SK-N-SH (cell line): ENCODE measurements around the gene TBRG4. TPM values are rescaled to one million over a fixed set of nuclear protein-coding genes. Genes with fewer than 3 reads are reported as not detected.

Experiments used
- CTCF ChIA-PET: fragments of 300-600, 350-600 bp; formaldehyde crosslinking; extraction: SDS; loops from one replicate; lab custom pipeline; 2021; lab: Yijun Ruan, JAX
- POLR2A ChIA-PET: fragments of 350-600 bp; sonication (Branson Sonifier 250); formaldehyde crosslinking; extraction: SDS; loops from one replicate; lab custom pipeline; 2020; ENCODE audit warnings: antibody characterized with exemption, inconsistent platforms; lab: Yijun Ruan, JAX
- DNase-seq: peaks from one replicate; pipeline ENCODE4 v3.0.0; 2012
- H2AFZ ChIP-seq: fragments of 200-600 bp; sonication (generic); 2 replicates; pipeline ENCODE4 v1.8.1; 2016; ENCODE audit warnings: antibody characterized with exemption, mild to moderate bottlenecking, low read depth
- H3F3A ChIP-seq: fragments of 200-600 bp; sonication (generic); replicated peaks from 2 replicates; pipeline ENCODE3; 2016; ENCODE audit warnings: antibody characterized with exemption, mild to moderate bottlenecking; ENCODE audit not compliant: insufficient read depth
- H3K27ac ChIP-seq, 2 experiments: fragments of 200-500 bp in 1 of 2; fragments of 200-600 bp in 1 of 2; sonication (Bioruptor generic) in 1 of 2; sonication (generic), shearing (Covaris generic) in 1 of 2; 2 replicates each; pipeline versions ENCODE4 v1.5.1 to v1.6.1; 2014 to 2016; ENCODE audit warnings: low read depth in 2 of 2, inconsistent platforms in 1 of 2, low read length in 1 of 2, mild to moderate bottlenecking in 1 of 2, mixed read lengths in 1 of 2
- H3K27me3 ChIP-seq: fragments of 200-600 bp; sonication (generic), shearing (Covaris generic); 2 replicates; pipeline ENCODE4 v1.6.1; 2016; ENCODE audit warnings: mixed run types; ENCODE audit not compliant: insufficient read depth
- H3K36me3 ChIP-seq, 2 experiments: fragments of 200-500 bp in 1 of 2; fragments of 200-600 bp in 1 of 2; sonication (Bioruptor generic) in 1 of 2; sonication (generic) in 1 of 2; replicated peaks in 1 of 2; 2 replicates each; pipeline versions ENCODE3 to v1.5.1; 2014 to 2016; ENCODE audit warnings: low read length in 1 of 2, mild to moderate bottlenecking in 1 of 2; ENCODE audit not compliant: insufficient read depth in 2 of 2, control insufficient read depth in 1 of 2
- H3K4me1 ChIP-seq, 2 experiments: fragments of 200-500 bp in 1 of 2; fragments of 200-600 bp in 1 of 2; sonication (Bioruptor generic) in 1 of 2; sonication (generic), shearing (Covaris generic) in 1 of 2; 2 replicates each; pipeline versions ENCODE4 v1.5.1 to v1.6.1; 2014 to 2016; ENCODE audit warnings: low read depth in 1 of 2, low read length in 1 of 2, mixed run types in 1 of 2; ENCODE audit not compliant: insufficient read depth in 2 of 2, control insufficient read depth in 1 of 2
- H3K4me2 ChIP-seq: fragments of 200-600 bp; sonication (generic), shearing (Covaris generic); 2 replicates; pipeline ENCODE4 v1.6.1; 2017; ENCODE audit warnings: mixed run types
- H3K4me3 ChIP-seq, 2 experiments: fragments of 200-500 bp in 1 of 2; fragments of 200-600 bp in 1 of 2; sonication (Bioruptor generic) in 1 of 2; sonication (generic), shearing (Covaris generic) in 1 of 2; 2 replicates each; pipeline versions ENCODE4 v1.5.1 to v1.8.1; 2014 to 2016; ENCODE audit warnings: low read depth in 2 of 2, inconsistent platforms in 1 of 2, low read length in 1 of 2, mild to moderate bottlenecking in 1 of 2, mixed read lengths in 1 of 2, moderate library complexity in 1 of 2
- H3K79me2 ChIP-seq: fragments of 200-600 bp; sonication (generic); 2 replicates; pipeline ENCODE4 v1.8.1; 2017; ENCODE audit warnings: mild to moderate bottlenecking; ENCODE audit not compliant: insufficient read depth
- H3K9ac ChIP-seq: fragments of 200-600 bp; sonication (generic); 2 replicates; pipeline ENCODE4 v1.6.1; 2017; ENCODE audit warnings: mixed run types
- H3K9me2 ChIP-seq: fragments of 200-600 bp; sonication (generic); 2 replicates; pipeline ENCODE4 v1.6.1; 2017; ENCODE audit warnings: mixed run types
- H3K9me3 ChIP-seq: fragments of 200-600 bp; sonication (generic); 2 replicates; pipeline ENCODE4 v1.6.1; 2017; ENCODE audit warnings: mixed run types, mild to moderate bottlenecking, moderate library complexity
- H4K20me1 ChIP-seq: fragments of 200-600 bp; sonication (generic); 2 replicates; pipeline ENCODE4 v1.6.1; 2017; ENCODE audit warnings: mild to moderate bottlenecking, mixed run types; ENCODE audit not compliant: insufficient read depth
- CHD2 ChIP-seq: fragments of 150-350 bp; IDR thresholded peaks from 2 replicates; pipeline ENCODE4 v1.6.1; 2018; ENCODE audit warnings: low read length; ENCODE audit not compliant: partially characterized antibody
- GATA2 ChIP-seq: sonication (generic); formaldehyde crosslinking; IDR thresholded peaks from 2 replicates; pipeline ENCODE4 v1.5.0; 2020; ENCODE audit warnings: mild to moderate bottlenecking, missing genetic modification reagents
- TCF12 ChIP-seq: IDR thresholded peaks from 2 replicates; pipeline ENCODE4 v1.4.0; 2012
- YY1 ChIP-seq: IDR thresholded peaks from 2 replicates; pipeline ENCODE4 v1.4.0; 2012; ENCODE audit warnings: low read depth, mild to moderate bottlenecking
- WGBS: methylation state at CpG from one replicate; pipeline ENCODE4 v1.1.6; 2017; ENCODE audit warnings: low lambda C conversion rate; 5-methylcytosine and 5-hydroxymethylcytosine counted together
- polyA plus RNA-seq, 3 experiments: library from polyadenylated mRNA; depleted of rRNA; stranded (reverse); fragments of >200 nt; gene quantifications; 2 replicates each; pipeline ENCODE4 v1.2.3, GENCODE V29; 2012
- TF ChIP-seq, protein P1 (sequence below): IDR thresholded peaks from 2 replicates; pipeline ENCODE4 v1.4.0; 2012; ENCODE audit warnings: low read depth, borderline replicate concordance
- TF ChIP-seq, protein P2 (sequence below): IDR thresholded peaks from 2 replicates; pipeline ENCODE4; 2012
- TF ChIP-seq, protein P3 (sequence below): fragments of 150-350 bp; IDR thresholded peaks from 2 replicates; pipeline ENCODE4 v1.6.1; 2016; ENCODE audit warnings: mild to moderate bottlenecking, low read depth, low read length
- TF ChIP-seq, protein P4 (sequence below): IDR thresholded peaks from 2 replicates; pipeline ENCODE4 v1.6.1; 2012; ENCODE audit warnings: mild to moderate bottlenecking, low read depth, low read length, moderate library complexity
- TF ChIP-seq, protein P5 (sequence below): IDR thresholded peaks from 2 replicates; pipeline ENCODE4 v1.4.0; 2012; ENCODE audit warnings: low read depth

Gene TBRG4
- polyA plus RNA-seq, 1 of the 3 experiments (the other 2 are of a cell fraction) = 76.2 TPM

DNA sequence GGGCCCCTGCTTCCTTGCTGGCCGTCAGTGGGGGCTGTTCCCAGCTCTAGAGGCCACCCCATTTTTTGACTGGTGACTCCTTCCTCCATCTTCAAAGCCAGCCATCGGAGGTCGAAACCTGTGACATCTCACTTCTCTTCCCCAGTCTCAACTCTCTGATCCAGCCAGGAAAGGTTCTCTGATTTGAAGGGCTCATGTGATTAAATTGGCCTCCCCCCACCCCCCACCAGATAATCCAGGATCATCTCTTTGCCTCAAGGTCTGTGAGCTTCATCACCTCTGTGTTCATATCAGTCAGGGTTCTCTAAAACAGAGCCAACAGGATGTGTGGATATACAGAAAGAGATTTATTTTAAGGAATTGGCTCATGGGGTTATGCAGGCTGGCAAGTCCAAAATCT is 40.5 kb upstream of the TBRG4 start:
- H3K36me3 ChIP-seq = no peaks in the 10 kb centered on the region
- no peak overlapping the region for H3K4me2 ChIP-seq
- DNase-seq = no peak
- no peak overlapping the region for H3K4me3 ChIP-seq
- no peaks in the 10 kb centered on the region for H3K9me2 ChIP-seq
- peaks cover 3% of the 10 kb centered on the region for H3F3A ChIP-seq
- no peaks in the 10 kb centered on the region for H3K9me3 ChIP-seq
- ChIA-PET CTCF (interaction anchor here (1.5 to 14.4 kb wide), 4 partner anchors 16 to 702 kb away, joined by 7 to 201 read pairs (median 10); no protein-coding TSS in a partner anchor), POLR2A (no interaction called here)
- 13% methylated on average over 3 of the region's 3 CpGs for WGBS
- no peak overlapping the region for H3K9ac ChIP-seq
- no peak for TF ChIP-seq CHD2
- TF ChIP-seq YY1 = no peak
- TF ChIP-seq, protein P1, sequence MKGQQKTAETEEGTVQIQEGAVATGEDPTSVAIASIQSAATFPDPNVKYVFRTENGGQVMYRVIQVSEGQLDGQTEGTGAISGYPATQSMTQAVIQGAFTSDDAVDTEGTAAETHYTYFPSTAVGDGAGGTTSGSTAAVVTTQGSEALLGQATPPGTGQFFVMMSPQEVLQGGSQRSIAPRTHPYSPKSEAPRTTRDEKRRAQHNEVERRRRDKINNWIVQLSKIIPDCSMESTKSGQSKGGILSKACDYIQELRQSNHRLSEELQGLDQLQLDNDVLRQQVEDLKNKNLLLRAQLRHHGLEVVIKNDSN = no peak
- TF ChIP-seq, protein P2, sequence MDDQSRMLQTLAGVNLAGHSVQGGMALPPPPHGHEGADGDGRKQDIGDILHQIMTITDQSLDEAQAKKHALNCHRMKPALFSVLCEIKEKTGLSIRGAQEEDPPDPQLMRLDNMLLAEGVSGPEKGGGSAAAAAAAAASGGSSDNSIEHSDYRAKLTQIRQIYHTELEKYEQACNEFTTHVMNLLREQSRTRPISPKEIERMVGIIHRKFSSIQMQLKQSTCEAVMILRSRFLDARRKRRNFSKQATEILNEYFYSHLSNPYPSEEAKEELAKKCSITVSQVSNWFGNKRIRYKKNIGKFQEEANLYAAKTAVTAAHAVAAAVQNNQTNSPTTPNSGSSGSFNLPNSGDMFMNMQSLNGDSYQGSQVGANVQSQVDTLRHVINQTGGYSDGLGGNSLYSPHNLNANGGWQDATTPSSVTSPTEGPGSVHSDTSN = no peak
- TF ChIP-seq GATA2 (CRISPR knock-in tag) = no peak
- TF ChIP-seq, protein P3, sequence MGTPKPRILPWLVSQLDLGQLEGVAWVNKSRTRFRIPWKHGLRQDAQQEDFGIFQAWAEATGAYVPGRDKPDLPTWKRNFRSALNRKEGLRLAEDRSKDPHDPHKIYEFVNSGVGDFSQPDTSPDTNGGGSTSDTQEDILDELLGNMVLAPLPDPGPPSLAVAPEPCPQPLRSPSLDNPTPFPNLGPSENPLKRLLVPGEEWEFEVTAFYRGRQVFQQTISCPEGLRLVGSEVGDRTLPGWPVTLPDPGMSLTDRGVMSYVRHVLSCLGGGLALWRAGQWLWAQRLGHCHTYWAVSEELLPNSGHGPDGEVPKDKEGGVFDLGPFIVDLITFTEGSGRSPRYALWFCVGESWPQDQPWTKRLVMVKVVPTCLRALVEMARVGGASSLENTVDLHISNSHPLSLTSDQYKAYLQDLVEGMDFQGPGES = no peak
- TF ChIP-seq, protein P4, sequence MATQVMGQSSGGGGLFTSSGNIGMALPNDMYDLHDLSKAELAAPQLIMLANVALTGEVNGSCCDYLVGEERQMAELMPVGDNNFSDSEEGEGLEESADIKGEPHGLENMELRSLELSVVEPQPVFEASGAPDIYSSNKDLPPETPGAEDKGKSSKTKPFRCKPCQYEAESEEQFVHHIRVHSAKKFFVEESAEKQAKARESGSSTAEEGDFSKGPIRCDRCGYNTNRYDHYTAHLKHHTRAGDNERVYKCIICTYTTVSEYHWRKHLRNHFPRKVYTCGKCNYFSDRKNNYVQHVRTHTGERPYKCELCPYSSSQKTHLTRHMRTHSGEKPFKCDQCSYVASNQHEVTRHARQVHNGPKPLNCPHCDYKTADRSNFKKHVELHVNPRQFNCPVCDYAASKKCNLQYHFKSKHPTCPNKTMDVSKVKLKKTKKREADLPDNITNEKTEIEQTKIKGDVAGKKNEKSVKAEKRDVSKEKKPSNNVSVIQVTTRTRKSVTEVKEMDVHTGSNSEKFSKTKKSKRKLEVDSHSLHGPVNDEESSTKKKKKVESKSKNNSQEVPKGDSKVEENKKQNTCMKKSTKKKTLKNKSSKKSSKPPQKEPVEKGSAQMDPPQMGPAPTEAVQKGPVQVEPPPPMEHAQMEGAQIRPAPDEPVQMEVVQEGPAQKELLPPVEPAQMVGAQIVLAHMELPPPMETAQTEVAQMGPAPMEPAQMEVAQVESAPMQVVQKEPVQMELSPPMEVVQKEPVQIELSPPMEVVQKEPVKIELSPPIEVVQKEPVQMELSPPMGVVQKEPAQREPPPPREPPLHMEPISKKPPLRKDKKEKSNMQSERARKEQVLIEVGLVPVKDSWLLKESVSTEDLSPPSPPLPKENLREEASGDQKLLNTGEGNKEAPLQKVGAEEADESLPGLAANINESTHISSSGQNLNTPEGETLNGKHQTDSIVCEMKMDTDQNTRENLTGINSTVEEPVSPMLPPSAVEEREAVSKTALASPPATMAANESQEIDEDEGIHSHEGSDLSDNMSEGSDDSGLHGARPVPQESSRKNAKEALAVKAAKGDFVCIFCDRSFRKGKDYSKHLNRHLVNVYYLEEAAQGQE = no peak
- TF ChIP-seq, protein P5, sequence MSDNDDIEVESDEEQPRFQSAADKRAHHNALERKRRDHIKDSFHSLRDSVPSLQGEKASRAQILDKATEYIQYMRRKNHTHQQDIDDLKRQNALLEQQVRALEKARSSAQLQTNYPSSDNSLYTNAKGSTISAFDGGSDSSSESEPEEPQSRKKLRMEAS = no peak
- TF ChIP-seq TCF12 = no peak
- H3K27ac ChIP-seq = no peak overlapping the region
- H4K20me1 ChIP-seq = no peaks in the 10 kb centered on the region
- no peak overlapping the region for H2AFZ ChIP-seq
- no peaks in the 10 kb centered on the region for H3K79me2 ChIP-seq
- H3K4me1 ChIP-seq = peaks cover 0 to 4% of the 10 kb centered on the region in 2 experiments; a peak in 1 of 4 replicates
- H3K27me3 ChIP-seq = peaks cover 17% of the 10 kb centered on the region
